ENCODE measurements around the gene ZBTB8B. TPM values are rescaled to one million over a fixed set of nuclear protein-coding genes. Genes with fewer than 3 reads are reported as not detected.

The ZBTB8B gene
- total RNA-seq, 5 donors from 2014 or later (not counting 1 experiment from before 2014, with no cell fraction given): 0.03 TPM; not detected in 4

- Histone ChIP-seq H3K4me1 (ENCODE audit: control insufficient read depth in 1 of 2, extremely low read depth in 1 of 2, insufficient read depth in 2 of 2, low read length in 2 of 2) (peaks cover 0 to 8% of the 10 kb centered on the region in 2 experiments), H3K27me3 (replicated peaks in 1 of 2; ENCODE audit: control insufficient read depth in 2 of 2, extremely low read depth in 1 of 2, insufficient read depth in 2 of 2, low read length in 1 of 2) (peaks cover 2 to 26% of the 10 kb centered on the region in 2 experiments), H3K36me3 (ENCODE audit: control insufficient read depth in 2 of 2, extremely low read depth in 1 of 2, insufficient read depth in 1 of 2, low read length in 1 of 2) (no peaks in the 10 kb centered on the region), H3K27ac (ENCODE audit: low read length) (no peak overlapping the region), H3K9me3 (no peaks in the 10 kb centered on the region), H3K4me3 (ENCODE audit: control insufficient read depth in 1 of 2, extremely low read depth in 1 of 2, low read length in 1 of 2) (no peak overlapping the region)
- DNase-seq (no peak), ATAC-seq (replicated peaks in 1 of 4) (no peak)
- ChIA-PET POLR2A (no interaction called here), CTCF (interaction anchor here in 1 of 2 donors (0.6 kb wide), 1 partner anchor 21 kb away, joined by 4 read pairs; no protein-coding TSS in a partner anchor)
- H3K36me3 Mint-ChIP-seq: no peaks in the 10 kb centered on the region
- peaks cover 24 to 31% of the 10 kb centered on the region in 2 donors for H3K27me3 Mint-ChIP-seq
- no peak overlapping the region for H3K4me3 Mint-ChIP-seq
- peaks cover 0 to 5% (median 2%) of the 10 kb centered on the region in 3 donors for H3K4me1 Mint-ChIP-seq
- H3K9me3 Mint-ChIP-seq: no peaks in the 10 kb centered on the region
- no CpG with 5 or more reads among the region's 5 CpGs for whole genome bisulfite sequencing (ENCODE audit: insufficient coverage)
- H3K27ac Mint-ChIP-seq: no peak overlapping the region
Observed at GRCh38 chr1:32496127-32496526, 31.3 kb downstream of the ZBTB8B start.

GRCh38 chr1:32498751-32499150 lies 33.9 kb downstream of the ZBTB8B start:
- H3K9me3 ChIP-seq: no peaks in the 10 kb centered on the region
- H3K4me1 ChIP-seq (ENCODE audit: control insufficient read depth in 1 of 2, extremely low read depth in 1 of 2, insufficient read depth in 2 of 2, low read length in 2 of 2): peaks cover 0 to 9% of the 10 kb centered on the region in 2 experiments
- H3K36me3 ChIP-seq (ENCODE audit: control insufficient read depth in 2 of 2, extremely low read depth in 1 of 2, insufficient read depth in 1 of 2, low read length in 1 of 2): no peaks in the 10 kb centered on the region
- Mint-ChIP-seq H3K27ac (no peak overlapping the region), H3K27me3 (peaks cover 31 to 47% of the 10 kb centered on the region in 2 donors), H3K4me1 (peaks cover 0 to 5% (median 2%) of the 10 kb centered on the region in 3 donors), H3K36me3 (no peaks in the 10 kb centered on the region), H3K9me3 (no peaks in the 10 kb centered on the region), H3K4me3 (peak overlapping the region in 2 of 3 donors; percentile 39 to 75)
- POLR2A ChIA-PET: no interaction called here
- no peak overlapping the region for H3K27ac ChIP-seq (ENCODE audit: low read length)
- no peak overlapping the region for H3K4me3 ChIP-seq (ENCODE audit: control insufficient read depth in 1 of 2, extremely low read depth in 1 of 2, low read length in 1 of 2)
- CTCF ChIA-PET: no interaction called here
- H3K27me3 ChIP-seq (replicated peaks in 1 of 2; ENCODE audit: control insufficient read depth in 2 of 2, extremely low read depth in 1 of 2, insufficient read depth in 2 of 2, low read length in 1 of 2): peaks cover 2 to 41% of the 10 kb centered on the region in 2 experiments
- DNase-seq (no peak), ATAC-seq (replicated peaks in 1 of 4) (no peak)
- 100% methylated on average over 4 of the region's 8 CpGs for WGBS (ENCODE audit: insufficient coverage)

- under 1% methylated on average over 89 of the region's 99 CpGs for WGBS (ENCODE audit: insufficient coverage)
- H3K27me3 ChIP-seq (replicated peaks in 1 of 2; ENCODE audit: control insufficient read depth in 2 of 2, extremely low read depth in 1 of 2, insufficient read depth in 2 of 2, low read length in 1 of 2): peaks cover 2 to 41% of the 10 kb centered on the region in 2 experiments
- ChIA-PET POLR2A (interaction anchor here in 1 of 2 donors (0.5 to 0.6 kb wide), 2 partner anchors 18 to 20 kb away, joined by 3 to 5 read pairs; no protein-coding TSS in a partner anchor), CTCF (no interaction called here)
- ATAC-seq (replicated peaks in 1 of 4) (peak; percentile 57 to 74 (median 64)), DNase-seq (peak in 7 of 35 experiments; percentile 0 to 21 (median 8))
- H3K4me1 Mint-ChIP-seq: peaks cover 0 to 5% (median 2%) of the 10 kb centered on the region in 3 donors
- H3K36me3 Mint-ChIP-seq: no peaks in the 10 kb centered on the region
- peak overlapping the region; percentile 75 to 81 (median 76) for H3K4me3 Mint-ChIP-seq
- no peaks in the 10 kb centered on the region for H3K9me3 Mint-ChIP-seq
- H3K36me3 ChIP-seq (ENCODE audit: control insufficient read depth in 2 of 2, extremely low read depth in 1 of 2, insufficient read depth in 1 of 2, low read length in 1 of 2): no peaks in the 10 kb centered on the region
- no peak overlapping the region for H3K27ac ChIP-seq (ENCODE audit: low read length)
- no peak overlapping the region for H3K27ac Mint-ChIP-seq
- H3K9me3 ChIP-seq: no peaks in the 10 kb centered on the region
- peaks cover 36 to 48% of the 10 kb centered on the region in 2 donors for H3K27me3 Mint-ChIP-seq
- H3K4me1 ChIP-seq (ENCODE audit: control insufficient read depth in 1 of 2, extremely low read depth in 1 of 2, insufficient read depth in 2 of 2, low read length in 2 of 2): peaks cover 0 to 9% of the 10 kb centered on the region in 2 experiments
- peak overlapping the region; percentile 11 to 59 for H3K4me3 ChIP-seq (ENCODE audit: control insufficient read depth in 1 of 2, extremely low read depth in 1 of 2, low read length in 1 of 2)
Observed at GRCh38 chr1:32500387-32501209, 35.7 kb downstream of the ZBTB8B start.

DNA sequence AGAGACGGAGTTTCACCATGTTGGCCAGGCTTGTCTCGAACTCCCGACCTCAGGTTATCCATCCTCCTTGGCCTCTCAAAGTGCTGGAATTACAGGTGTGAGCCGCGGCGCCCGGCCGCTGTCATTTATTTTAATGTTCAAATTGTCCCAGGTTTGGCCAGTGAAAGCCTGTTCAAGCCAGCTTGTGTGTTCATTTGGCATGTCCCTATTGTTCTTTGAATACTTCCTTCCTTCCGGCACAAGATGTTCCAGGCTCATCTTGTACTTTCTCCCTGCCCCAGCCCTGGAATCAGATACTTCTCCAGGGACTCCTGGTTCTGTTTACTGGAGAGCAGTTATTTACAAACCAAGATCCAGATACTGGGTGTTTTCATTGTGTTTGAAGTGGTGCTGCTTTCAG lies 37.0 kb downstream of the ZBTB8B start:
- Histone ChIP-seq H3K4me1 (ENCODE audit: control insufficient read depth in 1 of 2, extremely low read depth in 1 of 2, insufficient read depth in 2 of 2, low read length in 2 of 2) (peaks cover 0 to 9% of the 10 kb centered on the region in 2 experiments), H3K27me3 (replicated peaks in 1 of 2; ENCODE audit: control insufficient read depth in 2 of 2, extremely low read depth in 1 of 2, insufficient read depth in 2 of 2, low read length in 1 of 2) (peaks cover 2 to 42% of the 10 kb centered on the region in 2 experiments), H3K4me3 (ENCODE audit: control insufficient read depth in 1 of 2, extremely low read depth in 1 of 2, low read length in 1 of 2) (no peak overlapping the region), H3K36me3 (ENCODE audit: control insufficient read depth in 2 of 2, extremely low read depth in 1 of 2, insufficient read depth in 1 of 2, low read length in 1 of 2) (no peaks in the 10 kb centered on the region), H3K27ac (ENCODE audit: low read length) (no peak overlapping the region), H3K9me3 (no peaks in the 10 kb centered on the region)
- ChIA-PET POLR2A (no interaction called here), CTCF (interaction anchor here in 1 of 2 donors (0.6 kb wide), 2 partner anchors 102 to 837 kb away, joined by 3 read pairs; no protein-coding TSS in a partner anchor)
- Mint-ChIP-seq H3K4me1 (peaks cover 0 to 5% (median 2%) of the 10 kb centered on the region in 3 donors), H3K27me3 (peaks cover 40 to 55% of the 10 kb centered on the region in 2 donors), H3K4me3 (peak overlapping the region; percentile 31 to 69 (median 51)), H3K27ac (no peak overlapping the region), H3K9me3 (no peaks in the 10 kb centered on the region), H3K36me3 (no peaks in the 10 kb centered on the region)
- ATAC-seq (replicated peaks in 1 of 4) (no peak), DNase-seq (no peak)
- 98% methylated on average over 8 of the region's 9 CpGs for WGBS (ENCODE audit: insufficient coverage)

GRCh38 chr1:32503153-32503552 lies 38.3 kb downstream of the ZBTB8B start:
- POLR2A ChIA-PET: no interaction called here
- H3K27ac ChIP-seq (ENCODE audit: low read length): no peak overlapping the region
- no peak overlapping the region for H3K27ac Mint-ChIP-seq
- no peak for ATAC-seq (replicated peaks in 1 of 4)
- no peaks in the 10 kb centered on the region for H3K36me3 Mint-ChIP-seq
- no peaks in the 10 kb centered on the region for H3K36me3 ChIP-seq (ENCODE audit: control insufficient read depth in 2 of 2, extremely low read depth in 1 of 2, insufficient read depth in 1 of 2, low read length in 1 of 2)
- no peaks in the 10 kb centered on the region for H3K9me3 ChIP-seq
- peaks cover 2 to 40% of the 10 kb centered on the region in 2 experiments for H3K27me3 ChIP-seq (replicated peaks in 1 of 2; ENCODE audit: control insufficient read depth in 2 of 2, extremely low read depth in 1 of 2, insufficient read depth in 2 of 2, low read length in 1 of 2)
- peaks cover 0 to 5% (median 2%) of the 10 kb centered on the region in 3 donors for H3K4me1 Mint-ChIP-seq
- H3K27me3 Mint-ChIP-seq: peaks cover 38 to 62% of the 10 kb centered on the region in 2 donors
- no peak overlapping the region for H3K4me3 ChIP-seq (ENCODE audit: control insufficient read depth in 1 of 2, extremely low read depth in 1 of 2, low read length in 1 of 2)
- no peak overlapping the region for H3K4me3 Mint-ChIP-seq
- H3K9me3 Mint-ChIP-seq: no peaks in the 10 kb centered on the region
- DNase-seq: no peak
- CTCF ChIA-PET: no interaction called here
- peaks cover 0 to 9% of the 10 kb centered on the region in 2 experiments for H3K4me1 ChIP-seq (ENCODE audit: control insufficient read depth in 1 of 2, extremely low read depth in 1 of 2, insufficient read depth in 2 of 2, low read length in 2 of 2)
- 82% methylated on average over 7 of the region's 7 CpGs for WGBS (ENCODE audit: insufficient coverage)

GRCh38 chr1:32507021-32507420 lies 42.1 kb downstream of the ZBTB8B start:
- H3K27ac Mint-ChIP-seq: no peak overlapping the region
- Histone ChIP-seq H3K4me1 (ENCODE audit: control insufficient read depth in 1 of 2, extremely low read depth in 1 of 2, insufficient read depth in 2 of 2, low read length in 2 of 2) (no peaks in the 10 kb centered on the region), H3K27me3 (replicated peaks in 1 of 2; ENCODE audit: control insufficient read depth in 2 of 2, extremely low read depth in 1 of 2, insufficient read depth in 2 of 2, low read length in 1 of 2) (peaks cover 0 to 18% of the 10 kb centered on the region in 2 experiments), H3K9me3 (no peaks in the 10 kb centered on the region), H3K27ac (ENCODE audit: low read length) (no peak overlapping the region), H3K36me3 (ENCODE audit: control insufficient read depth in 2 of 2, extremely low read depth in 1 of 2, insufficient read depth in 1 of 2, low read length in 1 of 2) (no peaks in the 10 kb centered on the region), H3K4me3 (ENCODE audit: control insufficient read depth in 1 of 2, extremely low read depth in 1 of 2, low read length in 1 of 2) (no peak overlapping the region)
- no peak overlapping the region for H3K4me3 Mint-ChIP-seq
- ChIA-PET CTCF (interaction anchor here in 1 of 2 donors (0.5 to 0.6 kb wide), 2 partner anchors 14 to 377 kb away, joined by 4 read pairs; no protein-coding TSS in a partner anchor), POLR2A (interaction anchor here in 1 of 2 donors (0.6 kb wide), 1 partner anchor 36 kb away, joined by 3 read pairs; no protein-coding TSS in a partner anchor)
- no peaks in the 10 kb centered on the region for H3K36me3 Mint-ChIP-seq
- no peak for DNase-seq
- H3K9me3 Mint-ChIP-seq: no peaks in the 10 kb centered on the region
- ATAC-seq (replicated peaks in 1 of 4): no peak
- 100% methylated on average over 1 of the region's 4 CpGs for WGBS (ENCODE audit: insufficient coverage)
- no peaks in the 10 kb centered on the region for H3K4me1 Mint-ChIP-seq
- peaks cover 22 to 41% of the 10 kb centered on the region in 2 donors for H3K27me3 Mint-ChIP-seq

Data from T-cell (primary cell).